Kidney (tissue), 14 donors: ENCODE data around the gene TRAK1. TPM values are rescaled to one million over a fixed set of nuclear protein-coding genes. Genes with fewer than 3 reads are reported as not detected.

Source experiments
- DNase-seq, 5 donors: peaks; one replicate each; pipeline ENCODE4 v3.0.0-alpha.2; 2013 to 2020
- FAIRE-seq: peaks from 2 replicates; lab custom pipeline; 2012; peaks lifted over from hg19 to GRCh38; lab: Jason Lieb, UNC
- H3K27ac ChIP-seq, 2 donors: one replicate each; pipeline ENCODE4 v1.7.0; 2013; ENCODE audit warnings: low read depth in 2 of 2, low read length in 2 of 2, inconsistent platforms in 1 of 2
- H3K27me3 ChIP-seq: one replicate; pipeline ENCODE4 v1.7.1; 2013; ENCODE audit warnings: low read length, inconsistent platforms; ENCODE audit not compliant: control insufficient read depth, insufficient read depth
- H3K36me3 ChIP-seq, 3 donors: one replicate each; pipeline versions ENCODE4 v1.7.0 to v1.7.1; 2013; ENCODE audit warnings: low read length in 3 of 3, control low read depth in 1 of 3, inconsistent platforms in 1 of 3; ENCODE audit not compliant: insufficient read depth in 3 of 3, control insufficient read depth in 2 of 3
- H3K4me1 ChIP-seq, 3 donors: one replicate each; pipeline versions ENCODE4 v1.7.0 to v1.7.1; 2013; ENCODE audit warnings: low read length in 3 of 3, inconsistent platforms in 1 of 3, low read depth in 1 of 3; ENCODE audit not compliant: control insufficient read depth in 2 of 3, insufficient read depth in 2 of 3
- H3K4me3 ChIP-seq, 3 donors: one replicate each; pipeline versions ENCODE4 v1.7.0 to v1.8.1; 2013; ENCODE audit warnings: low read length in 3 of 3, control low read depth in 1 of 3, inconsistent platforms in 1 of 3
- H3K9ac ChIP-seq, 3 donors: one replicate each; pipeline versions ENCODE4 v1.7.0 to v1.7.1; 2013; ENCODE audit warnings: low read length in 3 of 3, control low read depth in 1 of 3, inconsistent platforms in 1 of 3
- H3K9me3 ChIP-seq, 3 donors: one replicate each; pipeline versions ENCODE4 v1.7.0 to v1.7.1; 2013; ENCODE audit warnings: low read length in 3 of 3, control low read depth in 1 of 3, inconsistent platforms in 1 of 3; ENCODE audit not compliant: control insufficient read depth in 2 of 3, insufficient read depth in 1 of 3
- CTCF ChIP-seq: IDR thresholded peaks from 3 replicates; pipeline ENCODE4 v1.5.1; 2012; ENCODE audit warnings: mild to moderate bottlenecking, moderate library complexity, borderline replicate concordance; ENCODE audit not compliant: insufficient read depth; ENCODE audit errors: extremely low read depth
- intact Hi-C: fragments of 100-400 bp; cut with DNase I; formaldehyde crosslinking; loops from one replicate; pipeline ENCODE4 v1.11.1; 2022
- polyA plus RNA-seq: library from polyadenylated mRNA; stranded (reverse); fragments of 350-450 nt; fragmentation: Illumina TruSeq; extraction: RNeasy Lipid Tissue Mini Kit (QIAGEN cat#74804); gene quantifications from one replicate; pipeline ENCODE4 v1.2.3, GENCODE V29; 2014; ENCODE audit warnings: low read depth, low replicate concordance; ENCODE audit not compliant: insufficient read depth
- total RNA-seq: library from RNA; stranded (reverse); fragmentation: NEBNext Ultra II Directional; extraction: Animal tissue kit (Norgen Biotek cat#: 25700); gene quantifications from one replicate; pipeline ENCODE4 v1.2.1, GENCODE V29; 2021
- donor health status: control.
- donor health status: control.
- donor health status: control.
- donor health status: control.
- donor health status: control.
- donor health status: DM: yes; HTN: yes; CAD: no.
- donor health status: Normal renal cell carcinoma (clear cell type).

Gene TRAK1
- total and polyA plus RNA-seq, 2 donors from 2014 or later, result 16.2 to 41.0 TPM

- H3K9me3 ChIP-seq, result no peaks in the 10 kb centered on the region
- no peaks in the 10 kb centered on the region for H3K36me3 ChIP-seq
- FAIRE-seq (no peak), DNase-seq (no peak)
- TF ChIP-seq CTCF, result no peak
- peaks cover 0 to 29% (median 2%) of the 10 kb centered on the region in 3 donors for H3K4me1 ChIP-seq
- H3K4me3 ChIP-seq, result no peak overlapping the region
- no peaks in the 10 kb centered on the region for H3K27me3 ChIP-seq
- no peak overlapping the region for H3K27ac ChIP-seq
- intact Hi-C loops, result no loop called here
- no peak overlapping the region for H3K9ac ChIP-seq
These were observed 70.1 kb downstream of the TRAK1 start for GRCh38 chr3:42161050-42161935.

- Histone ChIP-seq H3K27ac (no peak overlapping the region), H3K9ac (no peak overlapping the region), H3K4me3 (no peak overlapping the region), H3K4me1 (peaks cover 0 to 31% (median 6%) of the 10 kb centered on the region in 3 donors), H3K36me3 (no peaks in the 10 kb centered on the region), H3K9me3 (no peaks in the 10 kb centered on the region), H3K27me3 (no peaks in the 10 kb centered on the region)
- DNase-seq (no peak), FAIRE-seq (no peak)
- TF ChIP-seq CTCF, result no peak
- intact Hi-C loops, result no loop called here
These were observed 71.3 kb downstream of the TRAK1 start for GRCh38 chr3:42162462-42162861.

DNA sequence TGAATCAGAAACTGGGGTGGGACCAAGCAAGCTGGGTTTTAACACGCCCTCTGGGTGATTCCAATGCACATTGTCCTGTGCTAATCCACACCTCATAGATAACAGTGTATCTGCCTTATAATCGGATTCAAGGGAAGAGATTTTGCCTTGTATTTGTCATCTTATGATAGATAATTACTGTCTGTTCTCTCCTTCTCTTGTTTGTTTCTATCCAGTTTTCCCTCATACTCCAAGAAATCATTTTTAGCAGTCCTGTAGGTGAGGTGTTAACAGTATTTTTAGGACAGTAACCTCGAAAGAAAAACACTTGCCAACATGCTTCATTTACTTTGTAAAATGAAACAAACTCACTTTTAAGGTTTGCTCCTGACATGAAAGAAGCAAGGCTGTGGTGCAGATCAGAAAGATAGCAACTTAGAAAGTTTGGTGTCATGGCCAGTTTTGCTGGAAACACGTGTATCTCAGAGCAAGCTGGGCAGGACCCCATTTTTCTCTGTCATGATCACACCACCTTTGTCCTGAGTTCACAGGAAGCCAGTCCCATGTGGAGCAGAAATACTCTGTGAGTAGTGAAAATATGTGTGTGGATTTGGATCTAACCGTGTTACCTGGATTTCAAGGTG, 72.6 kb downstream of the TRAK1 start:
- Histone ChIP-seq H3K4me3 (no peak overlapping the region), H3K27ac (no peak overlapping the region), H3K9me3 (no peaks in the 10 kb centered on the region), H3K4me1 (peaks cover 0 to 31% (median 6%) of the 10 kb centered on the region in 3 donors), H3K27me3 (no peaks in the 10 kb centered on the region), H3K9ac (no peak overlapping the region), H3K36me3 (no peaks in the 10 kb centered on the region)
- intact Hi-C loops, result no loop called here
- no peak for DNase-seq
- no peak for TF ChIP-seq CTCF
- FAIRE-seq, result no peak
